ENCODE measurements around the gene OR52A1. TPM values are rescaled to one million over a fixed set of nuclear protein-coding genes. Genes with fewer than 3 reads are reported as not detected.

OR52A1 gene
- total RNA-seq, 1 experiment from 2014 or later: not detected

DNA sequence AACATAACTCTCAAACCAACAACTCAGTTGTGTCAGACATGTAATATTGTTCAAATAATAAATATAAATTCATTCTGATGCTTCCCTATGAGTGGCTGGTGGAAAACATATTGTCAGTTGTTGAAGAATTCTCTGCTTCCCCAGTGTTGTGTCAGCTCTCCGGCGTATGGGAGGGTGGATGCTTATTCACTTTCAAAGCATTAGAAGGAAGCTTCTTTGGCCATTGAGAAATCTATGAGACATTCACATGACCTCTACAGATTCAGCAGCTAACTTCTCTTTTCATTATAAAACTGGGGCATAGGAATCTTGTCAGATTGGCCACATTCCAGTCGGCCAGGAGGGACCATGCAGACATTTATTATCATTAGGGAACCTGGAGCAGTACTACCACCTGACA, 43.0 kb upstream of the OR52A1 start:
- ChIA-PET POLR2A (no interaction called here), CTCF (interaction anchor here (0.7 kb wide), 1 partner anchor 982 kb away, joined by 3 read pairs; no protein-coding TSS in a partner anchor)
- TF ChIP-seq, protein P1, sequence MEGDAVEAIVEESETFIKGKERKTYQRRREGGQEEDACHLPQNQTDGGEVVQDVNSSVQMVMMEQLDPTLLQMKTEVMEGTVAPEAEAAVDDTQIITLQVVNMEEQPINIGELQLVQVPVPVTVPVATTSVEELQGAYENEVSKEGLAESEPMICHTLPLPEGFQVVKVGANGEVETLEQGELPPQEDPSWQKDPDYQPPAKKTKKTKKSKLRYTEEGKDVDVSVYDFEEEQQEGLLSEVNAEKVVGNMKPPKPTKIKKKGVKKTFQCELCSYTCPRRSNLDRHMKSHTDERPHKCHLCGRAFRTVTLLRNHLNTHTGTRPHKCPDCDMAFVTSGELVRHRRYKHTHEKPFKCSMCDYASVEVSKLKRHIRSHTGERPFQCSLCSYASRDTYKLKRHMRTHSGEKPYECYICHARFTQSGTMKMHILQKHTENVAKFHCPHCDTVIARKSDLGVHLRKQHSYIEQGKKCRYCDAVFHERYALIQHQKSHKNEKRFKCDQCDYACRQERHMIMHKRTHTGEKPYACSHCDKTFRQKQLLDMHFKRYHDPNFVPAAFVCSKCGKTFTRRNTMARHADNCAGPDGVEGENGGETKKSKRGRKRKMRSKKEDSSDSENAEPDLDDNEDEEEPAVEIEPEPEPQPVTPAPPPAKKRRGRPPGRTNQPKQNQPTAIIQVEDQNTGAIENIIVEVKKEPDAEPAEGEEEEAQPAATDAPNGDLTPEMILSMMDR (IDR thresholded peaks at IDR 0.05; ENCODE audit: unreplicated experiment): no peak
- Mint-ChIP-seq H3K4me3 (ENCODE audit: unreplicated experiment) (no peak overlapping the region), H3K27me3 (ENCODE audit: insufficient read depth, unreplicated experiment) (peaks cover 35% of the 10 kb centered on the region), H3K9me3 (ENCODE audit: unreplicated experiment) (peaks cover 8% of the 10 kb centered on the region), H3K4me1 (ENCODE audit: insufficient read depth, unreplicated experiment) (no peaks in the 10 kb centered on the region), H3K27ac (ENCODE audit: low read depth, unreplicated experiment) (no peak overlapping the region), H3K36me3 (ENCODE audit: insufficient read depth, unreplicated experiment) (no peaks in the 10 kb centered on the region)
- intact Hi-C loops (cut with micrococcal nuclease): no loop called here
- no peak for DNase-seq (ENCODE audit: unreplicated experiment)
- no TSS peak for BruUV-seq (replicated peaks)

DNA sequence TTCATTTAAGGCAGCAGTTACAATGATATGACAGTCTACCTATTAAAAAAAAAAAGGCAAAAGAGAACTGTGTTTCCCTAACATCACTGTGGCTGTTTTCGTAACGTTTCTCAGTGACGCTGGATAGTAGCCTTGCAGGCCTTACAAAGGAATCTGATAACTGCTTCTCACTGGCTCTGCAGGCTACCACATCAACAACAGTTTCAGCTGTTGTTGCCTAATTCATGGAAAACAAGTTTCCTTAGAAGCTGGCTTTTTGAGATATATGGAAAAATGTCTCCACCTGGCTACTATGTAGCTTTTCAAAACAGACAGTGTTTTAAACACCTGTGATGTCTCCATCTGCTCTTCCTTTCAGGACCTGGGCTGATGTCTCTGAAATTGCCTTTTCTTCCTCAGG, 42.2 kb upstream of the OR52A1 start:
- H3K27ac Mint-ChIP-seq (ENCODE audit: low read depth, unreplicated experiment): no peak overlapping the region
- H3K9me3 Mint-ChIP-seq (ENCODE audit: unreplicated experiment): peaks cover 8% of the 10 kb centered on the region
- DNase-seq (ENCODE audit: unreplicated experiment): no peak
- H3K27me3 Mint-ChIP-seq (ENCODE audit: insufficient read depth, unreplicated experiment): peaks cover 27% of the 10 kb centered on the region
- intact Hi-C loops (cut with micrococcal nuclease): no loop called here
- ChIA-PET POLR2A (no interaction called here), CTCF (interaction anchor here (0.6 to 0.9 kb wide), 5 partner anchors 10 to 570 kb away, joined by 3 read pairs; no protein-coding TSS in a partner anchor)
- H3K4me3 Mint-ChIP-seq (ENCODE audit: unreplicated experiment): no peak overlapping the region
- BruUV-seq (replicated peaks): no TSS peak
- H3K4me1 Mint-ChIP-seq (ENCODE audit: insufficient read depth, unreplicated experiment): no peaks in the 10 kb centered on the region
- H3K36me3 Mint-ChIP-seq (ENCODE audit: insufficient read depth, unreplicated experiment): no peaks in the 10 kb centered on the region
- TF ChIP-seq, protein P1 (IDR thresholded peaks at IDR 0.05; ENCODE audit: unreplicated experiment): no peak

DNA sequence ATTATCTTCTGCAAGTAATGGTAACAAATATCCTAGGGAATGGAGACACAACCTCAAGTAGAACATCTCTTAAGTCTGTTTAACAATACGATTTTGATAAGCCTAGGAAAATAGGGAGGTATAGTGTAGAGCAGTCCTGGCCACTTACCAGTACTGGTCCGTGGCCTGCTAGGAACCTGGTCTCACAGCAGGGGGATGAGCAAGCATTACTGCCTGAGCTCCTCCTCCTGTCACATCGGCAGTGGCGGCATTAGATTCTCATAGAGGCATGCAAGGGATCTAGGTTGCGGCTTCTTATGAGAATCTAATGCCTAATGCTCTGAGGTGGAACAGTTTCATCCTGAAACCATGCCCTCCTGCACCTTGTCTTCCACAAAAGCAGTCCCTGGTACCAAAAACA, 41.5 kb upstream of the OR52A1 start:
- intact Hi-C loops (cut with micrococcal nuclease): no loop called here
- Mint-ChIP-seq H3K4me1 (ENCODE audit: insufficient read depth, unreplicated experiment) (no peaks in the 10 kb centered on the region), H3K4me3 (ENCODE audit: unreplicated experiment) (no peak overlapping the region), H3K27ac (ENCODE audit: low read depth, unreplicated experiment) (no peak overlapping the region), H3K9me3 (ENCODE audit: unreplicated experiment) (peaks cover 8% of the 10 kb centered on the region), H3K36me3 (ENCODE audit: insufficient read depth, unreplicated experiment) (no peaks in the 10 kb centered on the region), H3K27me3 (ENCODE audit: insufficient read depth, unreplicated experiment) (peaks cover 20% of the 10 kb centered on the region)
- no peak for DNase-seq (ENCODE audit: unreplicated experiment)
- no TSS peak for BruUV-seq (replicated peaks)
- TF ChIP-seq, protein P1 (IDR thresholded peaks at IDR 0.05; ENCODE audit: unreplicated experiment): no peak
- POLR2A ChIA-PET: no interaction called here
- CTCF ChIA-PET: interaction anchor here (0.5 to 1.1 kb wide), 5 partner anchors 9 to 616 kb away, joined by 3 to 4 read pairs (median 3); no protein-coding TSS in a partner anchor

- no peaks in the 10 kb centered on the region for H3K27me3 Mint-ChIP-seq (ENCODE audit: insufficient read depth, unreplicated experiment)
- ChIA-PET CTCF (no interaction called here), POLR2A (no interaction called here)
- no peak overlapping the region for H3K27ac Mint-ChIP-seq (ENCODE audit: low read depth, unreplicated experiment)
- TF ChIP-seq, protein P1 (IDR thresholded peaks at IDR 0.05; ENCODE audit: unreplicated experiment): no peak
- no peak for DNase-seq (ENCODE audit: unreplicated experiment)
- no peaks in the 10 kb centered on the region for H3K4me1 Mint-ChIP-seq (ENCODE audit: insufficient read depth, unreplicated experiment)
- intact Hi-C loops (cut with micrococcal nuclease): no loop called here
- peaks cover 8% of the 10 kb centered on the region for H3K9me3 Mint-ChIP-seq (ENCODE audit: unreplicated experiment)
- no TSS peak for BruUV-seq (replicated peaks)
- H3K4me3 Mint-ChIP-seq (ENCODE audit: unreplicated experiment): no peak overlapping the region
- H3K36me3 Mint-ChIP-seq (ENCODE audit: insufficient read depth, unreplicated experiment): no peaks in the 10 kb centered on the region
Measured at GRCh38 chr11:5192738-5193137, 38.2 kb upstream of the OR52A1 start.

All from MCF 10A (cell line).